Measurements from ENCODE around the gene EMC9.

The EMC9 gene

GRCh38 chr14:24089890-24090289 lies 51.5 kb downstream of the EMC9 start:
- TF ChIP-seq EZH2phosphoT487 (IDR thresholded peaks at IDR 0.05; ENCODE audit: low read length) (no peak), EZH2 (optimal IDR thresholded peaks at IDR 0.05; ENCODE audit: low read depth, low read length) (no peak), CTCF (IDR thresholded peaks at IDR 0.05; ENCODE audit: low read length) (no peak)
- Histone ChIP-seq H3F3A (ENCODE audit: insufficient read depth, low read length) (no peaks in the 10 kb centered on the region), H3K27ac (ENCODE audit: low read length) (no peak overlapping the region), H3K79me2 (ENCODE audit: low read length) (peaks cover 2% of the 10 kb centered on the region; the same call in 1 of the 2 replicates), H3K27me3 (replicated peaks; ENCODE audit: insufficient read depth, low read length) (no peaks in the 10 kb centered on the region), H3K36me3 (replicated peaks; ENCODE audit: insufficient read depth, low read length) (no peaks in the 10 kb centered on the region), H2AFZ (ENCODE audit: low read length) (no peak overlapping the region), H3K4me3 (ENCODE audit: low read length) (no peak overlapping the region), H3K9me2 (replicated peaks; ENCODE audit: insufficient read depth, low read length) (no peaks in the 10 kb centered on the region), H3K9me3 (replicated peaks; ENCODE audit: insufficient read depth, low read length) (no peaks in the 10 kb centered on the region), H3K4me2 (ENCODE audit: low read depth, low read length) (no peak overlapping the region), H3K4me1 (ENCODE audit: low read length) (no peaks in the 10 kb centered on the region), H4K20me1 (ENCODE audit: insufficient read depth, low read length) (no peaks in the 10 kb centered on the region), H3K9ac (ENCODE audit: low read length) (no peak overlapping the region)
- no peak for DNase-seq
